DND-41 (cell line): ENCODE data around the gene CRK.

ENCODE experiments used
- CTCF ChIP-seq: IDR thresholded peaks from 2 replicates; pipeline ENCODE4 v1.5.1; 2012; ENCODE audit warnings: borderline replicate concordance, low read length, moderate library complexity, mild to moderate bottlenecking; ENCODE audit not compliant: poor library complexity, severe bottlenecking; ENCODE audit errors: extremely low read depth
- EZH2 ChIP-seq: IDR thresholded peaks from 3 replicates; pipeline ENCODE4 v1.6.1; 2012; ENCODE audit warnings: borderline replicate concordance, low read depth, mild to moderate bottlenecking, moderate library complexity, low read length, inconsistent platforms; ENCODE audit not compliant: severe bottlenecking

GRCh38 chr17:1371893-1372590 lies 84.0 kb downstream of the CRK start:
- TF ChIP-seq CTCF (no peak), EZH2 (no peak)
